Keratinocyte (primary cell): ENCODE data around the gene TLN1. TPM values are rescaled to one million over a fixed set of nuclear protein-coding genes. Genes with fewer than 3 reads are reported as not detected.

ENCODE experiments used
- DNase-seq: peaks from one replicate; pipeline ENCODE4 v3.0.0-alpha.2; 2011; ENCODE audit warnings: low read depth, missing footprints, low spot score
- FAIRE-seq: peaks from 2 replicates; lab custom pipeline; 2011; peaks lifted over from hg19 to GRCh38; lab: Jason Lieb, UNC
- H2AFZ ChIP-seq: 2 replicates; pipeline ENCODE4 v1.6.0; 2012; ENCODE audit warnings: low read length, control low read depth, inconsistent platforms; ENCODE audit not compliant: control insufficient read depth
- H3K27ac ChIP-seq: 2 replicates; pipeline ENCODE4 v1.5.1; 2011; ENCODE audit warnings: low read length; ENCODE audit not compliant: control insufficient read depth, insufficient read depth
- H3K27me3 ChIP-seq: 3 replicates; pipeline ENCODE4 v1.6.0; 2011; ENCODE audit warnings: low read length; ENCODE audit not compliant: control insufficient read depth, insufficient read depth; ENCODE audit errors: extremely low read depth
- H3K36me3 ChIP-seq, 2 experiments: 2 replicates in 1 of 2; 3 replicates in 1 of 2; pipeline ENCODE4 v1.5.1; 2011; ENCODE audit warnings: low read length in 2 of 2, mild to moderate bottlenecking in 1 of 2; ENCODE audit not compliant: control insufficient read depth in 2 of 2, insufficient read depth in 2 of 2; ENCODE audit errors: extremely low read depth in 1 of 2
- H3K4me1 ChIP-seq: 3 replicates; pipeline ENCODE4 v1.5.1; 2011; ENCODE audit warnings: low read length; ENCODE audit not compliant: control insufficient read depth, insufficient read depth; ENCODE audit errors: extremely low read depth
- H3K4me2 ChIP-seq: 3 replicates; pipeline ENCODE4 v1.6.0; 2011; ENCODE audit warnings: low read depth, low read length; ENCODE audit not compliant: control insufficient read depth, insufficient read depth; ENCODE audit errors: extremely low read depth
- H3K4me3 ChIP-seq, 3 experiments: fragments of 200-600 bp in 1 of 3; sonication (generic) in 1 of 3; 2 replicates in 2 of 3; 3 replicates in 1 of 3; pipeline ENCODE4 v1.5.1; 2011 to 2016; ENCODE audit warnings: low read length in 3 of 3, mild to moderate bottlenecking in 3 of 3, control low read depth in 2 of 3, inconsistent platforms in 1 of 3, low read depth in 1 of 3, mixed read lengths in 1 of 3, mixed run types in 1 of 3, moderate library complexity in 1 of 3; ENCODE audit not compliant: control insufficient read depth in 2 of 3, insufficient read depth in 2 of 3; ENCODE audit errors: extremely low read depth in 1 of 3
- H3K79me2 ChIP-seq: 2 replicates; pipeline ENCODE4 v1.6.0; 2012; ENCODE audit warnings: low read length; ENCODE audit not compliant: control insufficient read depth, insufficient read depth
- H3K9ac ChIP-seq: 3 replicates; pipeline ENCODE4 v1.6.0; 2011; ENCODE audit warnings: low read length; ENCODE audit not compliant: control insufficient read depth, insufficient read depth; ENCODE audit errors: extremely low read depth
- H3K9me1 ChIP-seq: 3 replicates; pipeline ENCODE4 v1.6.0; 2011; ENCODE audit warnings: low read length; ENCODE audit not compliant: control insufficient read depth, insufficient read depth; ENCODE audit errors: extremely low read depth
- H3K9me3 ChIP-seq: 2 replicates; pipeline ENCODE4 v1.5.1; 2012; ENCODE audit warnings: low read depth, low read length; ENCODE audit not compliant: control insufficient read depth
- H4K20me1 ChIP-seq: 3 replicates; pipeline ENCODE4 v1.6.0; 2011; ENCODE audit warnings: low read length; ENCODE audit not compliant: control insufficient read depth, insufficient read depth; ENCODE audit errors: extremely low read depth
- EZH2 ChIP-seq: IDR thresholded peaks from one replicate; pipeline ENCODE4 v1.6.1; 2012; ENCODE audit warnings: inconsistent platforms, mild to moderate bottlenecking, low read length, moderate library complexity
- dilution Hi-C: fragments of 300-500 bp; cut with MboI; formaldehyde crosslinking; loops from one replicate; pipeline ENCODE4 v1.7.0; 2020; ENCODE audit warnings: low sequenced_read_pairs; ENCODE audit not compliant: extremely low pct_ligation_motif_present
- polyA plus RNA-seq, 5 experiments: library from polyadenylated mRNA; depleted of rRNA in 3 of 5; stranded (reverse) in 3 of 5; stranded (forward) in 1 of 5; unstranded in 1 of 5; fragments of >200 nt; gene quantifications; 1 replicate in 1 of 5; 2 replicates in 3 of 5; 3 replicates in 1 of 5; pipeline versions ENCODE4 v1.2.1 to v1.2.3, GENCODE V29; 2011 to 2012; ENCODE audit warnings: missing spikeins in 2 of 5, low read depth in 1 of 5, low replicate concordance in 1 of 5
- TF ChIP-seq, protein P1 (sequence below), 3 experiments: IDR thresholded peaks in 1 of 3; conservative IDR thresholded peaks in 1 of 3; optimal IDR thresholded peaks in 1 of 3; 2 replicates in 2 of 3; 3 replicates in 1 of 3; pipeline versions ENCODE3 to v1.5.1; 2011; ENCODE audit warnings: low read length in 3 of 3, mild to moderate bottlenecking in 3 of 3, moderate library complexity in 2 of 3, control low read depth in 1 of 3, inconsistent platforms in 1 of 3; ENCODE audit not compliant: insufficient read depth in 2 of 3; ENCODE audit errors: extremely low read depth in 1 of 3

Gene TLN1
- polyA plus RNA-seq, 1 donor (not counting 4 experiments of a cell fraction or from before 2014, with no cell fraction given): 53.0 TPM

DNA sequence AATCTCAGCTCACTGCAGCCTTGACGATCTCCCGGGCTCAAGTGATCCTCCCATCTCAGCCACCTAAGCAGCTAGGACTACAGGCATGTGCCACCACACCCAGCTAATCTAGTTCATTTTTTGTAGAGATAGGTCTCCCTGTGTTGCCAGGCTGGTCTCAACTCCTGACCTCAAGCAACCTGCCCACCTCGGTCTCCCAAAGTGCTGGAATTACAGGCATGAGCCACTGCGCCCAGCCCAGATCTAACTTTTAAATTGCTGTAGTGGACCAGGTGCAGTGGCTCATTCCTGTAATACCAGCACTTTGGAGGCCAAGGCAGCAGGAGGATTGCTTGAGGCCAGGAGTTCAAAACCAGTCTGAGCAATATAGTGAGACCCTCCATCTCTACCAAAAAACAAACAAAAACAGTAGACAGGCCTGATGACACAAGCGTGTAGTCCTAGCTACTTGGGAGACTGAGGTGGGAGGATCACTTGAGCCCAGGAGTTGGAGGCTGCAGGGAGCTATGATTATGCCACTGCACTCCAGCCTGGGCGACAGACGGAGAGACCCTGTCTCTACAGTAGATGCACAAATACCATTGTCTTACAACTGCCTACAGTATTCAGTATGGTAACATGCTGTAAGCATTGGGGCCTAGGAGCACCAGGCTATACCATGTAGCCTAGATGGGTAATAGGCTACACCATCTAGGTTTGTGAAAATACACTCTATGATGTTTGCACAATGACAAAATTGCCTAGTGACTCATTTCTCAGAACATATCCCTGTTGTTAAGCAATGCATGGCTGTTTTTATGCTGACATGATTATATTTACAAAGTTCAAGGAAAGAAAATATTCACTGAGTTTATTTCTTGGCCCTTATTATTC, 79.8 kb downstream of the TLN1 start:
- Histone ChIP-seq H3K36me3 (no peaks in the 10 kb centered on the region), H3K4me1 (peaks cover 11% of the 10 kb centered on the region), H3K4me2 (no peak overlapping the region), H3K9me3 (no peaks in the 10 kb centered on the region), H3K9me1 (no peaks in the 10 kb centered on the region), H2AFZ (no peak overlapping the region), H3K4me3 (no peak overlapping the region), H4K20me1 (no peaks in the 10 kb centered on the region), H3K27ac (no peak overlapping the region), H3K9ac (no peak overlapping the region), H3K79me2 (no peaks in the 10 kb centered on the region), H3K27me3 (peaks cover 3% of the 10 kb centered on the region)
- no peak for FAIRE-seq
- dilution Hi-C loops: no loop called here
- TF ChIP-seq EZH2: no peak
- TF ChIP-seq, protein P1, sequence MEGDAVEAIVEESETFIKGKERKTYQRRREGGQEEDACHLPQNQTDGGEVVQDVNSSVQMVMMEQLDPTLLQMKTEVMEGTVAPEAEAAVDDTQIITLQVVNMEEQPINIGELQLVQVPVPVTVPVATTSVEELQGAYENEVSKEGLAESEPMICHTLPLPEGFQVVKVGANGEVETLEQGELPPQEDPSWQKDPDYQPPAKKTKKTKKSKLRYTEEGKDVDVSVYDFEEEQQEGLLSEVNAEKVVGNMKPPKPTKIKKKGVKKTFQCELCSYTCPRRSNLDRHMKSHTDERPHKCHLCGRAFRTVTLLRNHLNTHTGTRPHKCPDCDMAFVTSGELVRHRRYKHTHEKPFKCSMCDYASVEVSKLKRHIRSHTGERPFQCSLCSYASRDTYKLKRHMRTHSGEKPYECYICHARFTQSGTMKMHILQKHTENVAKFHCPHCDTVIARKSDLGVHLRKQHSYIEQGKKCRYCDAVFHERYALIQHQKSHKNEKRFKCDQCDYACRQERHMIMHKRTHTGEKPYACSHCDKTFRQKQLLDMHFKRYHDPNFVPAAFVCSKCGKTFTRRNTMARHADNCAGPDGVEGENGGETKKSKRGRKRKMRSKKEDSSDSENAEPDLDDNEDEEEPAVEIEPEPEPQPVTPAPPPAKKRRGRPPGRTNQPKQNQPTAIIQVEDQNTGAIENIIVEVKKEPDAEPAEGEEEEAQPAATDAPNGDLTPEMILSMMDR (optimal IDR thresholded peaks at IDR 0.05 in 1 of 3, IDR thresholded peaks at IDR 0.05 in 1 of 3, conservative IDR thresholded peaks at IDR 0.05 in 1 of 3; ENCODE audit: extremely low read depth in 1 of 3, insufficient read depth in 2 of 3, low read length in 3 of 3): no peak
- no peak for DNase-seq

DNA sequence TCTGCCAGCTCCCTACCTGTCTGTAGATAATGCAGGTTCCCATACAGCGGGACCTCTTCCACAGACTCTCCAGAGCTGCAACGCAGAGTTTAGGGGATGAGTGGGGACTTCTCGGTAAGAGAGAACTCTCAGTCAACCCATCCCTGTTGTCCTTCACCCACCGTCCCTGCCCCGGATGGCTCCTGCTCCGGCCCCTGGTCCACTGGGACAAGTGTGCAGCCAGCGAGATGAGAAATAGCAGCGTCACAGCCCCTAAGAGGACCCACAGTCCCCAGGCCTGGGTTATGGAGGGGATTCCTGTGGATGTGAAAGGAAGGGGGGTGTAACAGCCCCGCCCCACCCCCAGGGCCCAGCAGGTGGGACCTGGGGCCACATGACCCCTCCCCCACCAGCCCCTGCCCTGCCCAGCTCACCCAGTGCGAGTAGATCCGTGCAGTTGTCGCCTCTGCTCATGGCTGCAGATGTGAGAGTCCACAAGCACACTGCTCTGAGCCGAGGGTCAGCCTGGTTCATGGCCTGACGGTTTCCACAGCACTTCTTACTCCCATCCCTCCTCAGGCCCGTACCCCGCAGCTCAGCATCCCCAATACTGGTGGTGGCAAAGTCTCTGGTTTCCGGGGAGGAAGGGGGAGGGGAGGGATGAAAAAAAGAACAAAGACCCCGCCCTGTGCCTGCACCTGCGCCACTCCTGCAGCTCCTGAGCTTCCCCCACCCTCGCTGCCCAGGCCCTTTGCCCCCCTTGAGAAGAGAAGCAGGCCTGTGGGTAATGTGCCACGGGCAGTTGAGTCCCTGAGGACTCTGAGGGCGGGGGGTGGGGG, 81.4 kb downstream of the TLN1 start, which contains the start of gene SIT1:
TSS of gene SIT1 (minus strand) at position 591 of the 818 bp plus-strand sequence. CDS start at position 513, 78 bp downstream.
- dilution Hi-C loops: no loop called here
- no peaks in the 10 kb centered on the region for H3K36me3 ChIP-seq
- H3K9me1 ChIP-seq: no peaks in the 10 kb centered on the region
- no peaks in the 10 kb centered on the region for H3K9me3 ChIP-seq
- FAIRE-seq: no peak
- H3K27ac ChIP-seq: no peak within 1 kb of the TSS
- H4K20me1 ChIP-seq: no peaks in the 10 kb centered on the region
- no peaks in the 10 kb centered on the region for H3K27me3 ChIP-seq
- DNase-seq: no peak
- H2AFZ ChIP-seq: peak within 1 kb of the TSS; percentile 42
- H3K79me2 ChIP-seq: no peaks in the 10 kb centered on the region
- TF ChIP-seq EZH2: no peak
- TF ChIP-seq, protein P1 (optimal IDR thresholded peaks at IDR 0.05 in 1 of 3, IDR thresholded peaks at IDR 0.05 in 1 of 3, conservative IDR thresholded peaks at IDR 0.05 in 1 of 3; ENCODE audit: extremely low read depth in 1 of 3, insufficient read depth in 2 of 3, low read length in 3 of 3): no peak
- H3K4me3 ChIP-seq: no peak within 1 kb of the TSS
- no peak within 1 kb of the TSS for H3K9ac ChIP-seq
- H3K4me1 ChIP-seq: peaks cover 17% of the 10 kb centered on the region
- no peak within 1 kb of the TSS for H3K4me2 ChIP-seq
